HG03039 (cell line): ENCODE measurements around the gene TARDBP.
"Not testable (repeated sequence)": the region's sequence is repeated elsewhere in the genome, so short reads cannot be mapped to it uniquely, and the experiment has no call there.

Experiments used
- ATAC-seq: cut with Tn5 transposase; IDR thresholded peaks from one replicate; pipeline ENCODE4 v1.9.1; 2021; ENCODE audit warnings: mild to moderate bottlenecking, moderate library complexity; ENCODE audit not compliant: unreplicated experiment

TARDBP gene

GRCh38 chr1:11042065-11042464 lies 29.6 kb downstream of the TARDBP start:
- ATAC-seq = no peak

GRCh38 chr1:11042995-11043874 lies 30.8 kb downstream of the TARDBP start:
- ATAC-seq = no peak

- no peak for ATAC-seq
These were observed 31.8 kb downstream of the TARDBP start for GRCh38 chr1:11044086-11044848.

GRCh38 chr1:11044849-11045427 lies 32.5 kb downstream of the TARDBP start:
- ATAC-seq = no peak

GRCh38 chr1:11045428-11046269 lies 33.2 kb downstream of the TARDBP start:
- no peak for ATAC-seq

- ATAC-seq = no peak
These were observed 33.8 kb downstream of the TARDBP start for GRCh38 chr1:11046270-11046566.

- ATAC-seq = no peak
These were observed 34.3 kb downstream of the TARDBP start, which contains the start of gene MASP2 for GRCh38 chr1:11046625-11047365. TSS of gene MASP2 (minus strand) at chr1:11047239. CDS start at chr1:11047207, 32 bp downstream.

GRCh38 chr1:11051121-11051520 lies 38.7 kb downstream of the TARDBP start:
- ATAC-seq = not testable (repeated sequence)

- no peak for ATAC-seq
These were observed 39.5 kb downstream of the TARDBP start for GRCh38 chr1:11051781-11052511.

- no peak for ATAC-seq
These were observed 40.6 kb downstream of the TARDBP start for GRCh38 chr1:11052839-11053757.

GRCh38 chr1:11053758-11054137 lies 41.3 kb downstream of the TARDBP start:
- no peak for ATAC-seq

GRCh38 chr1:11054181-11054580 lies 41.7 kb downstream of the TARDBP start:
- no peak for ATAC-seq

- ATAC-seq = no peak
These were observed 42.2 kb downstream of the TARDBP start for GRCh38 chr1:11054666-11055065.

GRCh38 chr1:11055676-11056075 lies 43.2 kb downstream of the TARDBP start:
- no peak for ATAC-seq

- ATAC-seq = no peak
These were observed 44.0 kb downstream of the TARDBP start for GRCh38 chr1:11056504-11056903.

- no peak for ATAC-seq
These were observed 45.0 kb downstream of the TARDBP start for GRCh38 chr1:11057477-11057876.

GRCh38 chr1:11058026-11058425 lies 45.6 kb downstream of the TARDBP start:
- ATAC-seq = no peak

GRCh38 chr1:11058595-11059154 lies 46.2 kb downstream of the TARDBP start:
- no peak for ATAC-seq
